ENCODE data around the gene NTRK3. TPM values are rescaled to one million over a fixed set of nuclear protein-coding genes. Genes with fewer than 3 reads are reported as not detected.

NTRK3 gene
- total RNA-seq, 1 experiment from 2014 or later: not detected

- DNase-seq: no peak
- Mint-ChIP-seq H3K27ac (ENCODE audit: unreplicated experiment) (no peak overlapping the region), H3K36me3 (ENCODE audit: insufficient read depth, unreplicated experiment) (no peaks in the 10 kb centered on the region), H3K9me3 (ENCODE audit: low read depth, unreplicated experiment) (peaks cover 12% of the 10 kb centered on the region), H3K4me1 (ENCODE audit: low read depth, unreplicated experiment) (no peaks in the 10 kb centered on the region), H3K27me3 (ENCODE audit: unreplicated experiment) (no peaks in the 10 kb centered on the region), H3K4me3 (ENCODE audit: low read depth, unreplicated experiment) (no peak overlapping the region)
- BruUV-seq (replicated peaks): no TSS peak
- TF ChIP-seq, protein P1, sequence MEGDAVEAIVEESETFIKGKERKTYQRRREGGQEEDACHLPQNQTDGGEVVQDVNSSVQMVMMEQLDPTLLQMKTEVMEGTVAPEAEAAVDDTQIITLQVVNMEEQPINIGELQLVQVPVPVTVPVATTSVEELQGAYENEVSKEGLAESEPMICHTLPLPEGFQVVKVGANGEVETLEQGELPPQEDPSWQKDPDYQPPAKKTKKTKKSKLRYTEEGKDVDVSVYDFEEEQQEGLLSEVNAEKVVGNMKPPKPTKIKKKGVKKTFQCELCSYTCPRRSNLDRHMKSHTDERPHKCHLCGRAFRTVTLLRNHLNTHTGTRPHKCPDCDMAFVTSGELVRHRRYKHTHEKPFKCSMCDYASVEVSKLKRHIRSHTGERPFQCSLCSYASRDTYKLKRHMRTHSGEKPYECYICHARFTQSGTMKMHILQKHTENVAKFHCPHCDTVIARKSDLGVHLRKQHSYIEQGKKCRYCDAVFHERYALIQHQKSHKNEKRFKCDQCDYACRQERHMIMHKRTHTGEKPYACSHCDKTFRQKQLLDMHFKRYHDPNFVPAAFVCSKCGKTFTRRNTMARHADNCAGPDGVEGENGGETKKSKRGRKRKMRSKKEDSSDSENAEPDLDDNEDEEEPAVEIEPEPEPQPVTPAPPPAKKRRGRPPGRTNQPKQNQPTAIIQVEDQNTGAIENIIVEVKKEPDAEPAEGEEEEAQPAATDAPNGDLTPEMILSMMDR (IDR thresholded peaks at IDR 0.05; ENCODE audit: unreplicated experiment): no peak
- CTCF ChIA-PET: no interaction called here
- intact Hi-C loops (cut with micrococcal nuclease; ENCODE audit: unreplicated experiment): no loop called here
These were observed 393.4 kb downstream of the NTRK3 start for GRCh38 chr15:87863152-87863551.

GRCh38 chr15:87860743-87861142, 395.8 kb downstream of the NTRK3 start:
- no TSS peak for BruUV-seq (replicated peaks)
- Mint-ChIP-seq H3K27me3 (ENCODE audit: unreplicated experiment) (no peaks in the 10 kb centered on the region), H3K9me3 (ENCODE audit: low read depth, unreplicated experiment) (peaks cover 7% of the 10 kb centered on the region)

DNA sequence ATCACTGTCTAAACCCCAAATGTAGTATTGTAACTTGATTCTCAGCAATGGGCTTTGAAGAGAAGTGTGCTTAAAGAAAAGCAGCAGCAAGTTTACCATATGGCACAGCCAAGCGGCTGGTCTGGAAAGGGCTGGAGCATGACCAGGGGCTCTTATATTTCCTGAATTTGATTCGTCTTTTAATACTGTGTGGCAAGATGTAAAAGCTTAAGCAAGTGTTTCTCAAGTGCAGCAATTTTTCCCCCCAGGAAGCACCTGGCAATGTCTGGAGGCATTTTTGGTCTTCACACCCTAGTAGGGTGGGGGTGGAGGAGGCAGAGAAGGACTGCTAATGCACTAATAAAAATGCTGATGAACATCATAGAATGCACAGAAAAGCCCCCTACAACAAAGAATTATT, 397.9 kb downstream of the NTRK3 start:
- H3K9me3 Mint-ChIP-seq (ENCODE audit: low read depth, unreplicated experiment): no peaks in the 10 kb centered on the region
- H3K27me3 Mint-ChIP-seq (ENCODE audit: unreplicated experiment): no peaks in the 10 kb centered on the region
- H3K36me3 Mint-ChIP-seq (ENCODE audit: insufficient read depth, unreplicated experiment): no peaks in the 10 kb centered on the region
- TF ChIP-seq, protein P1 (IDR thresholded peaks at IDR 0.05; ENCODE audit: unreplicated experiment): no peak
- no peak overlapping the region for H3K27ac Mint-ChIP-seq (ENCODE audit: unreplicated experiment)
- CTCF ChIA-PET: no interaction called here
- no peak overlapping the region for H3K4me3 Mint-ChIP-seq (ENCODE audit: low read depth, unreplicated experiment)
- intact Hi-C loops (cut with micrococcal nuclease; ENCODE audit: unreplicated experiment): no loop called here
- no peaks in the 10 kb centered on the region for H3K4me1 Mint-ChIP-seq (ENCODE audit: low read depth, unreplicated experiment)
- no TSS peak for BruUV-seq (replicated peaks)
- DNase-seq: no peak

More at GRCh38 chr15:87860743-87861142, 395.8 kb downstream of the NTRK3 start:
- TF ChIP-seq, protein P1 (IDR thresholded peaks at IDR 0.05; ENCODE audit: unreplicated experiment): no peak
- intact Hi-C loops (cut with micrococcal nuclease; ENCODE audit: unreplicated experiment): no loop called here
- CTCF ChIA-PET: no interaction called here
- DNase-seq: no peak
- no peaks in the 10 kb centered on the region for H3K4me1 Mint-ChIP-seq (ENCODE audit: low read depth, unreplicated experiment)
- no peaks in the 10 kb centered on the region for H3K36me3 Mint-ChIP-seq (ENCODE audit: insufficient read depth, unreplicated experiment)
- H3K27ac Mint-ChIP-seq (ENCODE audit: unreplicated experiment): no peak overlapping the region
- H3K4me3 Mint-ChIP-seq (ENCODE audit: low read depth, unreplicated experiment): no peak overlapping the region

- Mint-ChIP-seq H3K9me3 (ENCODE audit: low read depth, unreplicated experiment) (peaks cover 7% of the 10 kb centered on the region), H3K36me3 (ENCODE audit: insufficient read depth, unreplicated experiment) (no peaks in the 10 kb centered on the region), H3K27me3 (ENCODE audit: unreplicated experiment) (no peaks in the 10 kb centered on the region), H3K4me1 (ENCODE audit: low read depth, unreplicated experiment) (no peaks in the 10 kb centered on the region), H3K27ac (ENCODE audit: unreplicated experiment) (no peak overlapping the region), H3K4me3 (ENCODE audit: low read depth, unreplicated experiment) (no peak overlapping the region)
- DNase-seq: no peak
- TF ChIP-seq, protein P1 (IDR thresholded peaks at IDR 0.05; ENCODE audit: unreplicated experiment): no peak
- BruUV-seq (replicated peaks): no TSS peak
- CTCF ChIA-PET: no interaction called here
- intact Hi-C loops (cut with micrococcal nuclease; ENCODE audit: unreplicated experiment): no loop called here
These were observed 405.0 kb downstream of the NTRK3 start for GRCh38 chr15:87851497-87851896.
